HUES48 (cell line): ENCODE data around the gene JUND.

Experiments used
- H3K27ac ChIP-seq: one replicate; pipeline ENCODE4 v1.7.0; 2013; ENCODE audit warnings: low read depth, low read length, inconsistent platforms
- H3K27me3 ChIP-seq: 2 replicates; pipeline ENCODE4 v1.6.1; 2013; ENCODE audit warnings: mild to moderate bottlenecking, low read length; ENCODE audit not compliant: control insufficient read depth, insufficient read depth
- H3K36me3 ChIP-seq: 2 replicates; pipeline ENCODE4 v1.6.1; 2013; ENCODE audit warnings: low read length; ENCODE audit not compliant: control insufficient read depth, insufficient read depth
- H3K4me1 ChIP-seq: 2 replicates; pipeline ENCODE4 v1.6.1; 2013; ENCODE audit warnings: mild to moderate bottlenecking, low read length; ENCODE audit not compliant: control insufficient read depth, insufficient read depth
- H3K4me3 ChIP-seq: 2 replicates; pipeline ENCODE4 v1.5.1; 2013; ENCODE audit warnings: mild to moderate bottlenecking, low read depth, low read length
- H3K9ac ChIP-seq: 2 replicates; pipeline ENCODE4 v1.6.1; 2013; ENCODE audit warnings: mild to moderate bottlenecking, low read depth, low read length, moderate library complexity
- H3K9me3 ChIP-seq: 2 replicates; pipeline ENCODE4 v1.6.1; 2013; ENCODE audit warnings: low read length; ENCODE audit not compliant: control insufficient read depth, insufficient read depth

JUND gene

DNA sequence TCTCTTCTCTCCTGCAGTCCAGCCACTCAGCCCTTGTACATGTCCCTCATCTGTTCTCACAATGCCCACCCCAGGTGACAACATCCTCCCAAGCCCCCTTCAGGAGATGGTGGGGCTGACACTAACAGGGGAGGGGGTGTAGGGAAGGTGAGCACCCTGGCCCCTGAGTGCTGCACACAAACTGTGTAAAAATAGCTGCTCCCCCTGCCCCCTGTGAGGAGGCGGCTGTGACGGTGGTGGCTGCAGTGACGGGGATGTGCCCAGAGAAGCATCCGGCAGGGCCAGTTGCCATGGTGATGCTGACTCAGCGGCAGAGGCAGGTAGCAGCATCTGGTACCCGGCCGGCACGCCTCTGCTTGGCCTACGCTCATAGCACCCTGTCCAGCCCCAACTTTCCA, 13.0 kb upstream of the JUND start:
- no peaks in the 10 kb centered on the region for H3K27me3 ChIP-seq
- no peak overlapping the region for H3K9ac ChIP-seq
- H3K27ac ChIP-seq: no peak overlapping the region
- no peaks in the 10 kb centered on the region for H3K9me3 ChIP-seq
- H3K4me3 ChIP-seq: no peak overlapping the region
- no peaks in the 10 kb centered on the region for H3K36me3 ChIP-seq
- peaks cover 33% of the 10 kb centered on the region for H3K4me1 ChIP-seq

DNA sequence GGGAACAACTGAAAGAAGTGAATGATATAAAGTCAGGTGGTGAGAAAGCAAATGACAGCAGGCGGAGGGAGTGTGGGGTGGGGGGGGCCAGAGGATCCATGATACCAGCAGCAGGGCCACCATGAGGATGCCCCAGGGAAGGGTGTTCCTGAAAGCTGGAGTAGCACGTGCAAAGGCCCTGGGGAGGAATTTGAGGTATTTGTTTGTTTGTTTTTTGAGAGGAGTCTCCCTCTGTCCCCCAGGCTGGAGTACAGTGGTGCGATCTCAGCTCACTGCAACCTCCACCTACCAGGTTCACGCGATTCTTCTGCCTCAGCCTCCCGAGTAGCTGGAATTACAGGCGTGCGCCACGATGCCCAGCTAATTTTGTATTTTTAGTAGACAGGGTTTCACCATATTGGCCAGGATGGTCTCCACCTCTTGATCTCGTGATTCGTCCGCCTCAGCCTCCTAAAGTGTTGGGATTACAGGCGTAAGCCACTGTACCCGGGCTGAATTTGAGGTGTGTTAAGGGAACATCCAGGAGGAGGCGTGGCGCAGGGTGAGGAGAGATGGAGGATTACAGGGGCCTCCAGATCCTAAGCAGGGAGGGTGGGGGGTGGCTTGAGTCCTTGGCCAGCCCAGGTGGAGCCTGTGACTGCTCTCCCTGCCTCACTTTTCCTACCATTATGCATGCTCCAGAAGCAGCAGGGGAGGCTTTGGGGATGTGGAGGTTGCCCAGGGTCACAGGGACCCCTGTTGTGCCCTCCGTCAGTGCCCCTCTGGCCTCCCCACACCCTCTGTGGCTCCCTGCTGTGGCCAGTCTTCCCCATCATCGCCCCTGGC, 12.4 kb upstream of the JUND start:
- Histone ChIP-seq H3K9ac (no peak overlapping the region), H3K4me1 (peaks cover 33% of the 10 kb centered on the region)

DNA sequence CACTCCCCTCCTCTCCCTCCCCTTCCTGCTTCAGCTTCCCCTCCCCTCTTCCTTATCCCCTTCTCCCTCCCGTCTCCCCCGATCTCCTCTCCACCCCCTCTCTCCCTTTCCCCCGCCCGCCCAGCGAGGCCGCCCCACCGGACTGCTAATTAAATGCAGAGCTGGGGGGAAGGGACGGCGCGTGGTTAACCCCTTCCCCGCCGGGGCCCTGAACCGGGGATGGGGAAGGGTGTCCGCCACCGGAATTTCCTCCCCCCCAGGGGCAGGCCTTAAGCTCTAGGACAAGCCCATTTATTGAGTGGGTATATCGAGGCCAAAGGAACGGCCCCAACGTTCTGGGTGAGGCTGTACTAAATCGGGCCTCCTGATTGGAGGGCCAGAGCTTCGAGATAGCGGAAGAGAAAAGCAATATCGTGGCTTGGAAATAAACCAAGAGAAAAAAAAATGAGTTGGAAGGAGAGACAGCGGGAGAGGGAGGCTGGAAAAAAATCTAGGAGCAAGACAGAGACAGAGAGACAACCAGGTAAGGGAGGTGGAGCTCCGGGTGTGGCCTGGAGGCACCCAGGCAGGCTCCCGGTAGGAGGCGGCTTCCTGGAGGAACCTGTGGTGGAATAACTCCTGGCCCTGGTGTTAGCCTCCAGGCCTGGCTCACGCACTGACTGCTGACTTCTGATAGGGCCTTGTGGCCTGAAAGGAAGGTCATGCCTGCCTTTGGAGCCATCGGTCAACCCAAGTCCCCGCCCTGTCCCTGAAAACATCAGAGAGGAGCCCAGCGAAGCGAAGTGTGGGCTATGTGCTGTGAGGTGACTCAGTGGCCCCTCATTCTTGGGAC, 11.6 kb upstream of the JUND start:
- H3K9ac ChIP-seq: no peak overlapping the region
- H3K36me3 ChIP-seq: no peaks in the 10 kb centered on the region
- peak overlapping the region; percentile 98 for H3K27ac ChIP-seq
- peaks cover 38% of the 10 kb centered on the region for H3K4me1 ChIP-seq
- H3K4me3 ChIP-seq: peak overlapping the region; percentile 70
- H3K9me3 ChIP-seq: no peaks in the 10 kb centered on the region
- H3K27me3 ChIP-seq: no peaks in the 10 kb centered on the region

More for the DNA sequence above, 12.4 kb upstream of the JUND start:
- Histone ChIP-seq H3K27me3 (no peaks in the 10 kb centered on the region), H3K4me3 (peak overlapping the region; percentile 49), H3K9me3 (no peaks in the 10 kb centered on the region), H3K36me3 (no peaks in the 10 kb centered on the region), H3K27ac (peak overlapping the region; percentile 80)

DNA sequence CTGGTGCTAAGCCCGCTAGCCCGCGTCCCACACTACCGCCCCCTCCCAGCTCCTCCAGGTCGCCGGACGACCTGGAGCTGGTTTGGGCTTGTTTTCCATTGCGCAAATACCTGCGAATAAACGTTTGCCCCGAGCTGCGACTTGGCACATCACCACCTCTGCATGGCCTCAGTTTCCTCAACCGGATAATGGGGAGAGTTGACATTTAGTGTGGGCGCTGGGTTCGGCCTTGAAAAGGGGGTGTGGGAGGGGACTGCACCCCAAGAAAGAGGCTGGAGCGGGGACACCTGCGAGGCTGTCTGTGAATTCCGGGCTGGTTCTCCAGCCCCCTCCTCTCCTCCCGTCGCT, 11.0 kb upstream of the JUND start:
- H3K4me3 ChIP-seq: peak overlapping the region; percentile 70
- no peaks in the 10 kb centered on the region for H3K36me3 ChIP-seq
- no peaks in the 10 kb centered on the region for H3K9me3 ChIP-seq
- peak overlapping the region; percentile 98 for H3K27ac ChIP-seq
- peaks cover 38% of the 10 kb centered on the region for H3K4me1 ChIP-seq
- peak overlapping the region; percentile 40; the same call in 1 of the 2 replicates for H3K9ac ChIP-seq
- H3K27me3 ChIP-seq: no peaks in the 10 kb centered on the region

DNA sequence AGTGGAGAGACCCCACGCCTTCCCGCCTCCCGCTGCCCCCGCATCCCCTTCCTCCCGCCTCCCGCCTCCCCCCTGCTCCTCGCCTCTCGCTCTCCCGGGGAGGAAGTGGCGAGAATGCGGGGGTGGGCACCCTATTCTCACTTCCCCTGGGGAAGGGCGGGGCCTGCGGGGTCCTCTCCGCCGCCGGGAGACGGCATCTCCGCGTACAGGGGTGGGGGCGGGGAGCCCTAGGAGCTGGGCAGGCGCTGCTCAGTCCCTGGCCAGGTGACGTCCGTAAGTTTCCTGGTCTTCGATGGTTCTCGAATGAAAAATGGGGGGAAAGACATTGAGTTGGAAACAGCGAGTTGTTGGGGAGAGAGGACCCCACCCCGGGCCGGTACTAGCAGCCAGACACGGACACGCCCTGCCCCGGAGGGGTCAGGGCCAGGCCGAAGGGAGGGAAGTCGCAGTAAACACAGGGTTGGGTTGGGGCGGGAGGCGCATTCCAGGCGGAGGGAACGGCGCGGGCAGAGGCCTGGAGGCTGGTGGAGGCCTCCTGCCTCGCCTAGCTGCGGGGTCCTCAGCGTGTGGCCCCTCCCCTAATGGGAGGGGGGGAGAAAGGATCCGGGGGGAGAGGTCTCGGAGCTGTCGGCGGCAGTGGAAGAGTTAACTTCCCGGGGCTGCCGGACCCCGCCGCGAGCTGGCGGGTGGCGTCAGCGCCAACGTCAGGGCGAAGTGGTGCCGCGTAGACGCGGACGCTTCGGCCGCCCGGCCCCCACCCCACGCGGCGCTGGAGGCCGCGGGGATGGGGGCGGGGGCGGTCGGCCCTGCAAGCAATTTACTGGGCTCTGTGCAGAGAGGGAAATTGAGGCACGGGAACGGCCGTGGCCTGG, 10.4 kb upstream of the JUND start:
- Histone ChIP-seq H3K36me3 (no peaks in the 10 kb centered on the region), H3K27ac (peak overlapping the region; percentile 98), H3K4me1 (peaks cover 41% of the 10 kb centered on the region)

DNA sequence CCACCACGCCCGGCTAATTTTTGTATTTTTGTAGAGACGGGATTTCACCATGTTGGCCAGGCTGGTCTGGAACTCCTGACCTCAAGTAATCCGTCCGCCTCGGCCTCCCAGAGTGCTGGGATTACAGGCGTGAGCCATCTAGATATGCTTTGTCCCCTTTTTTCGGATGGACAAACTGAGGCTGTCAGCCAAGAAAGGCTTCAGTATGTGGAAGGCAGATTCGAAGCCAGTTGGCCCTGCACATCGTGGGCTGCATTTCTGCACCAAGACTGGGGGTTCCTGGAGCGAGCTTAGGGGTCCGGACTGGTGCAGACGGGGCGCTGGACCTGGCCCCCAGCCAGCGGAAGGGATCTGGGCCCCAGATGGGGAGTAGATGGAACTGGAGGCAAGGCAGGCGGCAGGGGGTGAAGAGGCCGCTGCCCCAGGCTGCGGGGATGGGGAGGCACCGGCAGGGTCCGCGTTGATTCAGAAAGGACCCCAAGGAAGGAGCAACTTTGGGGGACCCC, 9.7 kb upstream of the JUND start:
- Histone ChIP-seq H3K9ac (no peak overlapping the region), H3K9me3 (no peaks in the 10 kb centered on the region), H3K27ac (peak overlapping the region; percentile 98), H3K4me1 (peaks cover 41% of the 10 kb centered on the region), H3K4me3 (peak overlapping the region; percentile 70), H3K36me3 (no peaks in the 10 kb centered on the region), H3K27me3 (no peaks in the 10 kb centered on the region)

More for the DNA sequence above, 10.4 kb upstream of the JUND start:
- H3K9ac ChIP-seq: peak overlapping the region; percentile 40
- H3K9me3 ChIP-seq: no peaks in the 10 kb centered on the region
- peak overlapping the region; percentile 70 for H3K4me3 ChIP-seq
- no peaks in the 10 kb centered on the region for H3K27me3 ChIP-seq

DNA sequence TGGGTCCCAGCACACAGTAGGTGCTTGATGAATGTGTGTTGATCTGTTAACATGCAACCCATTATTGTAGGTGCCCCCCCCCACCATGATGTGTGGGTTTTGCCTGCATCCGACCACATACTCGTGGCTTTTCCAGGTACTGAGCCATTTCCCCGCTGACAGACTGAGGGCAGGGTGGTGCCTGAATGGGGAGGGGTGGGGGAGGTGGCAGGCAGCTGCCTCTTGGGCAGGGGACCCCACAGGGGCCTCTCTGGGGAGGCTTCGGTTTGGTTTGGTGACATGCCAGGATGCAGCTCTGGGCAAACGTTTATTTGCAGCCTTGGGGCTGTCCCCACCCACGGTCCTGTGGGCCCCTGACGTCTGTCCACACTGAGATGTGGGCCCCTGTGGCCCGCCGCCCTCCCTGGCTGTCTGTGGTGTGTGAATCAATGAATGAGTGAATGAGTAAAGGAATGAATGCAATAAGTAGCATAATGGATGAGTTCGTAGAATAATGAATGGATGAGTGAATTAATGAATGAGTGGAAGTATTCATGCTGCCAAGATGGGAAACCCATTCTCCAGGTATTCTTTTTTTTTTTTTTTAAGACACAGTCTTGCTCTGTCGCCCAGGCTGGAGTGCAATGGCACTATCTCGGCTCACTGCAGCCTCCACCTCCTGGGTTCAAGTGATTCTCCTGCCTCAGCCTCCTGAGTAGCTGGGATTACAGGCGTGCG, 9.0 kb upstream of the JUND start:
- Histone ChIP-seq H3K9me3 (no peaks in the 10 kb centered on the region), H3K27ac (no peak overlapping the region), H3K27me3 (no peaks in the 10 kb centered on the region), H3K4me1 (peaks cover 41% of the 10 kb centered on the region), H3K4me3 (no peak overlapping the region), H3K9ac (no peak overlapping the region), H3K36me3 (no peaks in the 10 kb centered on the region)

DNA sequence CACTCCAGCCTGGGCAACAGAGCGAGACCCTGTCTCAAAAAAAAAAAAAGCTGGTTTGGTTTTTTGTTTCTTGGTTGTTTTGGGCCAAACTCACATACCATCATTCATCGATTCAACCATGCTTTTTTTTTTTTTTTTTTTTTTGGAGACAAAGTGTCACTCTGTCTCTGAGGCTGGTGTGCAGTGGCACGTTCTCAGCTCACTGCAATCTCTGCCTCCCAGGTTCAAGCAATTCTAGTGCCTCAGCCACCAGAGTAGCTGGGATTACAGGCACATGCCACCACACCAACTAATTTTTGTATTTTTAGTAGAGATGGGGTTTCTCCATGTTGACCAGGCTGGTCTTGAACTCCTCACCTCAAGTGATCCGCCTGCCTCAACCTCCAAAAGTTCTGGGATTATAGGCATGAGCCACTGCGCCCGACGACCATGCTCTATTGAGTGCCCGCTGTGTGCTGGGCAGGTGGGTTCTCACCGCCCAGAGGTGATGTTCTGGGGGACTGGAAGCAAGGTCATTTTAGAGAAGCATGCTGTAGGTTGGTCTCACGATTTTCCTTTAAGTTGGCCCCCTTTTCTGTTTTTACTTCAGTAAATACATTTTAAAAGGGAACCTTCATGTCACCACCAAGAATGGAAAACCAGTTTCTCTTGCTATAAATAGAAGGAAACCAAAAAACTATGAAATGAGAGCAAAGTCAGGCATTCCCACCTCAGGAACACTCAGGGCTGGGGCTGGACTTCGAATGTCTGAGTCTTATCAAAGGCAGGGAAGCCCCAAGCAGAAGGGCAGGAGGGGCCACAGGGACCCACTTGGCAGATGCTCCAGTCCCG, 8.3 kb upstream of the JUND start:
- peaks cover 41% of the 10 kb centered on the region for H3K4me1 ChIP-seq
- H3K27ac ChIP-seq: no peak overlapping the region
- H3K9me3 ChIP-seq: no peaks in the 10 kb centered on the region
- H3K27me3 ChIP-seq: no peaks in the 10 kb centered on the region
- H3K9ac ChIP-seq: no peak overlapping the region
- H3K36me3 ChIP-seq: no peaks in the 10 kb centered on the region
- no peak overlapping the region for H3K4me3 ChIP-seq

DNA sequence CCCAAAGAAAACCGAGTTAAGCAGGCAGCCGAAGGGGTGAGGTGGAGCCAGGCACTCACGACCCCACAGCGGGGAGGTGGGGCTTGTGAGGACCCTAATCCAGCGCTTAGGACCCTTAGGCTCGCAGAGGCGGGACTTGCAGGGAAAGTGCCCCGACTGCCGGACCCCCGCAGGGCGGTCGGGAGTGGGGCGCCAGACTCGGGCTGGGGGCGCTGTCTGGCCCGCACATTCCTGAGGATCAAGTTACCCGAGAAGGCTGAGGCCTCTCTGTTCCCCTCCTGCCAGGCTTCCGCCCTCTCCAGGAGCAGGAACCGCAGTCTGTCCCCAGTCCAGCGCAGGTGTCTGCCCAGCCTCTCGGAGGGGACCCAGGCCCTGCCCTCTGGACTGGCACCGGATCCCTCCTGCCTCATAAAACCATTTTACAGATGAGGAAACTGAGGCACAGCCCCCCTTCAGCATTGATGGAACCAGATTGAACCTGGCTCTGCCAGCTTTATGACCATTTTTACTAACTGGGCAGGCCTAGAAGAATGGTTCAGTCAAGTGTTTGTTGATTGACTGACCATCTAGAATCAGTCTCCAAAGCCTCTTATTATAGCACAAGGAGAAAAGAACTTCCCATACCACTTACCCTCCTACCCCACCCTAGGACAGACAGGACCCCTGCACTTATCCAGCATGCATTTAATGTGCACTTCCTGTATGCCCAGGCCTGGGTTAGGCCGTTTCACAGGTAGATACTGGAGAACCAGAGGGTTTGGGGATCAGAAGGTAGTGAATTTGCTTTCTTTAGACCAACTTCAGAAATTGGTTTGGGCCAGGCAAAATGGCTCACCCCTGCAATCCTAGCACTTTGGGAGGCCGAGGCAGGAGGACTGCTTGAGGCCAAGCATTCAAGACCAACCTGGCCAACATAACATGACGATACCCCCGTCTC, 6.7 kb upstream of the JUND start:
- H3K9me3 ChIP-seq: no peaks in the 10 kb centered on the region
- H3K9ac ChIP-seq: no peak overlapping the region
- peak overlapping the region; percentile 42 for H3K4me3 ChIP-seq
- peaks cover 26% of the 10 kb centered on the region for H3K4me1 ChIP-seq
- H3K27ac ChIP-seq: peak overlapping the region; percentile 60
- H3K36me3 ChIP-seq: no peaks in the 10 kb centered on the region
- no peaks in the 10 kb centered on the region for H3K27me3 ChIP-seq
